ENCODE measurements around the gene ACE.

The ACE gene

DNA sequence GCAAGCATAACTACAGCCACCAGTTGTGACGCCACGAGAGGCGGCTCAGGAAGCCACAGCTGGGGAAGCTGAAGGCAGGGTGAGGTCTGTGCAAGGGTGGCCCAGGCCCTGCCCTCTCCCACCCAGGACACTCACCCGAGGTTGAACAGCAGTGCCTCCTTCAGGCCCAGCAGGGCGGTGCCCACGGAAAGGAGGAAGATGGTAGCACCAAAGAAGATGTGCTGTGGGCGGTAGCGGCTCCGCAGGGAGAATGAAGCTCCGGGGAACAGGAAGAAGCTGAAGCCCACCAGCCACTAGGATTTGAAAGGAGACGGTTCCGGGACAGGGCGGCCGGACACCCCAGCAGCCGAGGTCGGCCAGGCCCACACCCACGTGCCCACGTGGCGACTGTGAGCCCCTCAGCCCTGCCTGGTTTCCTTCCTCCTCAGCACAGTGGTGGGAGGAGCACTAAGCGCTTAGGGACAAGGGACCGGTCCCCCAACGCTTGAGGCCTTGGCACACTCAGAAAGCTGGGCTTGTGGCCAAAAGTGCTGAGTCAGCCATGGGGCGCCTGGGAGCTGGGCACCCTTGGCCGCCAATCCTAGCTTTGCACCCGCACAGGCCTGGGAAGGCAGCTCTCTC is 41.8 kb upstream of the ACE start:
- Histone ChIP-seq H3K4me3 (peak overlapping the region; percentile 16), H3K27ac (peak overlapping the region in 1 of 2 donors; percentile 72)
- TF ChIP-seq, protein P1, sequence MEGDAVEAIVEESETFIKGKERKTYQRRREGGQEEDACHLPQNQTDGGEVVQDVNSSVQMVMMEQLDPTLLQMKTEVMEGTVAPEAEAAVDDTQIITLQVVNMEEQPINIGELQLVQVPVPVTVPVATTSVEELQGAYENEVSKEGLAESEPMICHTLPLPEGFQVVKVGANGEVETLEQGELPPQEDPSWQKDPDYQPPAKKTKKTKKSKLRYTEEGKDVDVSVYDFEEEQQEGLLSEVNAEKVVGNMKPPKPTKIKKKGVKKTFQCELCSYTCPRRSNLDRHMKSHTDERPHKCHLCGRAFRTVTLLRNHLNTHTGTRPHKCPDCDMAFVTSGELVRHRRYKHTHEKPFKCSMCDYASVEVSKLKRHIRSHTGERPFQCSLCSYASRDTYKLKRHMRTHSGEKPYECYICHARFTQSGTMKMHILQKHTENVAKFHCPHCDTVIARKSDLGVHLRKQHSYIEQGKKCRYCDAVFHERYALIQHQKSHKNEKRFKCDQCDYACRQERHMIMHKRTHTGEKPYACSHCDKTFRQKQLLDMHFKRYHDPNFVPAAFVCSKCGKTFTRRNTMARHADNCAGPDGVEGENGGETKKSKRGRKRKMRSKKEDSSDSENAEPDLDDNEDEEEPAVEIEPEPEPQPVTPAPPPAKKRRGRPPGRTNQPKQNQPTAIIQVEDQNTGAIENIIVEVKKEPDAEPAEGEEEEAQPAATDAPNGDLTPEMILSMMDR (IDR thresholded peaks at IDR 0.05), result no peak

DNA sequence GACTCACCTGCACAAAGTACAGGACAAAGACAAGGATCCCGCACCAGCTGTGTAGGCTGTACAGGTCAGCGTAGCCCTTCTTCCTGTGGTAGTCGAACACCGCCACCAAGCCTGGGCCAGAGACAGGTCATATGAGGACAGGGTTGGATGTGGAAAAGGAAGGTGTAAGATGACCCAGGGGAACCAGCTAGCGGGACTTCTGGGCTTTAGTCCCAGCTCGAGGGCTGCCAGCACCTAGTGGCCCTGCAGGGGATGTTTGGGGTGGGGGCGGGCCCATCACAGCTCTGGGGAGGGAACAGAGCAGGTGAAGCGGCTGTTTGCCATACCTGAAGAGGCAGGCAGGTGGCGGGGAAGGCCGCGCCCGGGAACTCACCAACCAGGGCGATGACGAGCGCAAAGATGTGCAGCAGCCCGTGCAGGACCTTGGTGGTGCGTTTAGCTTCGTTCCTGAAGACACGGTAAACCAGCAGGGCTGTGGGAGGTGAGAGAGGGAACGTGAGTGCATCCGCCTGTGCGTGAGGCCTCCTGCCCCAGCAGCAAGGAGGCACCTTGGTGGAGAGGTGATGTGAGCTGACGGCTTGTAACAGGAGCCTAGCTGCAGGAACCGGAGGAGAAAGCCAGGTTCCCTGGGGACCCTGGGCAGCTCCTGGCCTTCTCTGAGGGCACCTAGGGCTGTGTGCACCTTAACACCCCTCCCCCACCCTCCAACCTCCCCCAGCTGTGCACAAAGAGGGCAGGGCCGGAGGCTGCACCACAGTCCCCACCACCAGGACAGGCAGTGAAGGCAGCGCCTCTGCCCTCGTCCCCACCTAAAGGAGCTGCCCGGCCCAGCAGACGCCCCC is 41.0 kb upstream of the ACE start:
- H3K4me3 ChIP-seq, result no peak overlapping the region
- DNase-seq (ENCODE audit: low spot score), result no peak
- no peak overlapping the region for H3K27ac ChIP-seq
- TF ChIP-seq, protein P1 (IDR thresholded peaks at IDR 0.05), result no peak

More for the DNA sequence above, 41.8 kb upstream of the ACE start:
- no peak for DNase-seq (ENCODE audit: low spot score)

DNA sequence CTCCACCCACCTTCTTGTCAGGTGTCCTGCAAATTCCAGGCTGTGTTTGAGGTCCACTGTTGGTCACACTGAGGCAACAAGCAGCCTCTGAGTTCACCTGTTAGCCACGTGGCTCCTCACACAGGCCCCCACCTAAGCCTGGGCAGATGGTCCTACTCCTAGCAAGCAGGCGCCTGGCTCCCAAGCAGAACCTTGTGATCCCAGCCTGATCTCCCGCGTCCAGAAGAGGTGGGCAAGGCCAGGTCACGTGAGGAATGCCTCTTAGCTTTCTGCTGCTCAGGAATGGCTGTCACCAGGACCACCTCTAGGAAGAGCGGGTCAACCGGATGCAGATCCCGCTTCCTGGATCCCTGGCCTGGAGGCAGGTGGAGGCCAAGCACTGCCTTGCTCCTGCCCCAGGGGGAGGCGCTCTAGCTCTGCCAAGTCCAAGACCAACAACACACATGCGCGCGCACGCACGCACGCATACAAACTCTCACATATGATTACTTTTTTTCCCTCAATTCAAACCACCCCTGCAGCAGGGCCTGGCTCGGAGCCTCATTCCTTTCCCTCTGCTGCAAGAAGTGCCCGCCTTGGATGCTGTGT is 40.2 kb upstream of the ACE start:
- Histone ChIP-seq H3K4me3 (no peak overlapping the region), H3K27ac (no peak overlapping the region)
- no peak for DNase-seq (ENCODE audit: low spot score)
- TF ChIP-seq, protein P1 (IDR thresholded peaks at IDR 0.05), result no peak

DNA sequence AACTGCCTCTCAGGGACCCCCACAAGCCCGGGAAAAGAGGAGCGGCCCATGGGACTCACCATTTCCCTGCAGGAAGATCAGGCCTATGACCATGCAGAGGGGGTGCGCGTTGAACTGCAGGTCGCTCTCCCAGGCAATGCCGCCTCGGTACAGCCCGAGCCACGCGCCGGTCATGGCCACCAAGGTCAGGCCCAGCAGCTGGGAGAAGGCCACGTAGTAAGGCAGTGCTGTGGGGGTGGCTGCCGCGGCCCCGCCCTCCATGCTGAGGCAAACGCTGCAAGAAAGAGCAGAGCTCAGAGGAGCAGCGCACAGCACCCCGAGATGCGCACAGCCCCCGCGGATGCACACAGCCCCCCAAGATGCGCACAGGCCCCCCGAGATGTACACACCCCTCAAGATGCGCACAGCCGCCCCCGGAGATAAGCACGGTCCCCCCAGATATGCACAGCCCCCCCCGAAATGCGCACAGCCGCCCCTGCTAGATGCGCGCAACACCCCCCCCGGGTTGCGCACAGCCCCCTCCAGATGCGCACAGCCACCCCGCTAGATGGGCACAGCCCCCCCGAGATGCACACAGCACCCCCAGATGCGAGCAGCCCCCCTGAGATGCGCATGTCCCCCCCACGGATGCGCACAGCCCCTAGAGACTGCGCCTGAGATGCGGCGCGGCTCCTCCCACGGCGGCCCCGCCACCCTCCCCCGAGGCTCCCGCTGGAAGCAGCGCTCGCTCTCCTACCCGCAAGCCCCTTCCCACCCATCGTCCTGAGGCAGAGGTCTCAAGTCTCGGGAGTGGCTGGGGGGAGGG is 39.4 kb upstream of the ACE start:
- Histone ChIP-seq H3K27ac (no peak overlapping the region), H3K4me3 (no peak overlapping the region)
- TF ChIP-seq, protein P1 (IDR thresholded peaks at IDR 0.05), result no peak
- no peak for DNase-seq (ENCODE audit: low spot score)

DNA sequence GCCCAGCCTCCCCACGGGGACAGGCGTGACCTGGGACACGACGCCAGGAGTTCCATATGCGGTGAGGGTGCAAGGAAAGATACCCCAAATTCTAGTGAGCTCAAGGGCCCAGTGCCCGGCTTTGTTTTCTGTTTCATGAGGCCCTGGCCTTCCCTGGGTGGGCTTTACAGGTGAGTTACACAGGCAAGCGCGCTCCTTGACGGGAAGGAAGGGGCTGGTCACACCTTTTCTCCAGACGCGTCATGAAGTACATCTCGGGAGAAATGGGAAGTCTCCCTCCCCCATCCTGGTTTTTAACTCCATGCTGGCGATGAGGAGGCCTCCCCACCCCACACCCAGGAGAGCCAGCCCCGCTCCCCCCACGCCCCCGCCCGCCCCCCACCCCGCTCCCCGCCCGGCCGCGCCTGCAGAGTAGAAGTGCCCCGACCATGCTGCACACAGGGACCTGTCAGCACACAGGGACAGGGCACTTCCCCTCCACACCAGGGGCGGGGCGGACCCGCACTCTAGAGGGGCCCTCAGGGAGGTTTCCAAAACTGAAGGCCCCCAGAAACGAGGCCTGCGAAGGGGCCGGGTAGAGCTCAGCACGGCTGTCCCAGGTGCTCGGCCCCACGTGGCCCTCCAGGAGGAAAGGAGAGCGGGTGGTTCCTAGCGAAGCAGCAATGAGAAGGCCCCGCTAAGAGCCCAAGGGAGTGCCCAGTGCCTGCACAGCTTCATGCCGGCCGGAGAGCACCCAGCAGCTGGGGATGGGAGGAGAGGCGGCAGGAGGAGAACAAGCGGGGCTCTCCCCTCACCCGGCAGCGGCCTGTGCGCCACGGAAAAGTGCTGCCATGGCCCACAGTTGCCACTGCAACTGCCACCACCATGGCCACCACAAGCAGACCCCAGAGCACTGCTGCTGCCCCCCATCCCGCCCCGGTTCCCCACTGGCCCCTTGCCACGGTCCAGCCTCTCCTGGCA is 38.5 kb upstream of the ACE start:
- TF ChIP-seq, protein P1 (IDR thresholded peaks at IDR 0.05), result no peak
- DNase-seq (ENCODE audit: low spot score), result no peak
- H3K27ac ChIP-seq, result peak overlapping the region in 1 of 2 donors; percentile 11
- no peak overlapping the region for H3K4me3 ChIP-seq

DNA sequence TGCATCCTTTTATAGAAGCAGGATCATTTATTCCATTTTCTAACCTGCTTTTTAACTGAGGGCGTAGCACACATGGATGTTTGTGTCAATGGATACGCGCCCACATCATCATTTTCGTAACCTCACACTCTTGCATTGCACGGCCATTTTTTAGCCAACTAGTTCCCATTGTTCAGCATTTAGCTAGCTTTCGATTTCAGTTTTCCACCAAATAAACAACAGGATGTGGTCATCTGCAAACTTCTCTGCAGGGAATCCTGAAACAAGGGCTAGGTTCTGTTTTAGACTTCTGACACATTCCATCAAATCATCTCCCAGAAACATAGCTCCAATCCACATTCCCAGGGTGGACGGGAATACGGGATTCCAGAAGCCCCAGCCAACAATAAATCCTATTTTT is 37.2 kb upstream of the ACE start:
- peak overlapping the region in 1 of 2 donors; percentile 70 for H3K27ac ChIP-seq
- no peak for DNase-seq (ENCODE audit: low spot score)
- H3K4me3 ChIP-seq, result no peak overlapping the region
- TF ChIP-seq, protein P1 (IDR thresholded peaks at IDR 0.05), result no peak

All from coronary artery (tissue), 2 donors.